Measurements from ENCODE around the gene RPL29.
"Not testable (repeated sequence)": the region's sequence is repeated elsewhere in the genome, so short reads cannot be mapped to it uniquely, and the experiment has no call there.

RPL29 gene

GRCh38 chr3:51995346-51996163 lies at the start of gene RPL29:
Gene RPL29 (minus strand): TSS chr3:51995895. CDS start chr3:51995461, 434 bp downstream.
- DNase-seq = peak; percentile 98

GRCh38 chr3:52044869-52045619 lies 49.3 kb upstream of the RPL29 start:
- DNase-seq = peak; percentile 61

DNA sequence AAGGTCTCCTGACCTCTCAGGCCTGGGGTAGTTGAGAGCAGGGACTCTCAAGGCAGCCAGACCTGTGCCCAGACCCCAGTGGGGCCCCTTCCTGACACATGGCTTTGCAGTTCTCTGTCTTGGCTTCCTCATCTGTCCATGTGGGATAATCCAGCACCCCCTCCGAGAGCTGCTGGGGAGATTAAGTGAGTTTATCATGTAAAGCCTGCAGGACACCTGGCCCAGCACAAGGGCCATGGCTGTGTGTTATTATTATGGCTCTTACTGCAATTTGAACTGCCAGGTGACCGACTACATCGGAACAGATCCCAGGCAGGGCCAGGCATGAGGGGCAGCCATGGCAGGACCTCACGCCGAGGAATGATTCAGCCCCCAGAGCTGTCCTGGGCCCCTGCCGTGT lies 48.1 kb upstream of the RPL29 start:
- DNase-seq = no peak

DNA sequence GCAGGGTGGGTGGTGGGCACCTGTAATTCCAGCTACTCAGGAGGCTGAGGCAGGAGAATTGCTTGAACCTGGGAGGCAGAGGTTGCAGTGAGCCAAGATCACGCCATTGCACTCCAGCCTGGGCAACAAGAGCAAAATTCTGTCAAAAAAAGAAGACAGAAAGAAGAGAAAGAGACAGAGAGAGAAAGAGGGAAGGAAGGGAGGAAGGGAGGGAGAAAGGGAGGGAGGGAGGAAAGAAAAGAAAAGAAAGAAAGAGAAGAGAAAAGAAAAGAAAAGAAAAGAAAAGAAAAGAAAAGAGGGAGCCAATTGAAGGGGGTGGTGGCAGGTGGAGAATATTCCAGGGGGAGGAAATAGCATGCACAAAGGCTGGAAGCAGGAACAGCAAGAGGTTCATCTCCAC lies 47.3 kb upstream of the RPL29 start:
- DNase-seq = not testable (repeated sequence)

GRCh38 chr3:52041118-52041731 lies 45.5 kb upstream of the RPL29 start:
- peak; percentile 41 for DNase-seq

DNA sequence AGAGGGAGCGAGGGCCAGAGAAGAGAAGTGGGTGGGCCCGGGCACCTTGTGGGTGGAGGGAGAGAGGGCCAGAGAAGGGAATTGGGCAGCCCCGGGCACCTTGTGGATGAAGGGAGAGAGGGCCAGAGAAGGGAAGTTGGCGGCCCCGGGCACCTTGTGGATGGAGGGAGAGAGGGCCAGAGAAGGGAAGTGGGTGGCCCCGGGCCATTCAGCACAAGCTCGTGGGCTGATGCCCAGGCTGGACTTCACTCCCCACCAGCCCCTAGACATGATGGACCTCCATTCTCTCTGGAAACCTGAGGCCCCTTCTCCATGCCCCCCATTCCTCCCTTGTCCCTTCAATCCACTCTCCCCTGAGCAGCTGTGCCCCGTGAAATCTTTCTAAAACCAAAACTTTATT lies 44.9 kb upstream of the RPL29 start:
- DNase-seq = no peak

- DNase-seq = no peak
These were observed 44.2 kb upstream of the RPL29 start for GRCh38 chr3:52039846-52040245.

DNA sequence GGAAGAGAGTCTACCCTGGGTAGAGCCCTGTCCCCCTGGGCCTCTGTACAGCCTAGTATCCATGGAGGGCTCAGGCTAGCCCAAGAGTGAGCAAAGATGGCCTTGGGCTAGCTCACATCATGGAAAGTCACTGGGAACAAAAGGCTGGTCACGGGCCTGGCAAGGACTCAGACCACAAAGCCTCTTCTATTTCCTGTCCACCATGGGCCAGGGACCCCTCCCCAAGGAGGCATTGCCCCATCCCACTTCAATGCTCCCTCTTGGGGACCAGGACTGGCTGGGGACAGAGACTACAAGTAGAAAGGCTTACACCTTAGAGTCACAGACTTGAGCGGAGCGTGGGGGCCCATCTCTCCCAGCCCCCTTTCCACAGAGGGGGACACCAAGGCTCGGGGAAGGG lies 43.7 kb upstream of the RPL29 start:
- DNase-seq = no peak

DNA sequence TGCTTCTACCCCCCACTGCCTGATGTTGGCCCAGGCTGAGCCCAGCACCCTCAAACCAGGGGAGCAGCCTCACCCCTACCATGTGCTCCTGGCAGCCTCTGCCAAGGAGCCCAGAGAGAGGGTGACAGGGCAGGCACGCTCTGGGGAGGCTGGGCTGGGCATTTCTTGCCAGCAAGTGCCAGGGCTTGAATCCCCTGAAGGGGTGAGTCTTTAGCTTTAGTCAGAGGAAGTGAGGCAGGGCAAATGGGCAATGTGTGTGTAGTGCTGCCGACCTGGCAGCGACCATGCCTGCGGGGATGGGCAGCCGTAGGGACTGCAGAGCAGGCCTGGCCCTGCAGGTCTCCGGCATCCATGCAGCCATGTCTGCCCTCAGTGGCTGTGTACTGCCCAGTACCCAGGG lies 42.5 kb upstream of the RPL29 start:
- no peak for DNase-seq

GRCh38 chr3:52037291-52037690 lies 41.6 kb upstream of the RPL29 start:
- DNase-seq = no peak

DNA sequence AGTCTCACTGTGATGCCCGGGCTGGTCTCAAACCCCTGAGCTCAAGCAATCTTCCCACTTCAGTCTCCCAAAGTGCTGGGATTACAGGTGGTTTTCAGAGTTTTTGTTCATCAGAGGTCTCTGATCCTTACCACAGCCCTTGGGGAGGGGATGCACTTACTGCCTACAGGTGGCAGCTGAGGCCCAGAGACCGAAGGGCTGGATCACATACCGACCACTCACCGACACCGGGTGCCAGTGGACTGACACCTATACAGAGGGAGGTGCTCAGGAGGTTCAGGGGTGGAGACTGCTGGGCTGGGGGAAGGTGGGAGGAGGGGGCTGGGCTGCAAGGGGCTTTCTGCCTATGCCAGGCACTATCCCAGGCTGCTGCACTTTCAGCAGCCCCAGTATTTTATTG lies 41.1 kb upstream of the RPL29 start:
- DNase-seq = no peak

- DNase-seq = no peak
These were observed 40.6 kb upstream of the RPL29 start for GRCh38 chr3:52036222-52036694.

DNA sequence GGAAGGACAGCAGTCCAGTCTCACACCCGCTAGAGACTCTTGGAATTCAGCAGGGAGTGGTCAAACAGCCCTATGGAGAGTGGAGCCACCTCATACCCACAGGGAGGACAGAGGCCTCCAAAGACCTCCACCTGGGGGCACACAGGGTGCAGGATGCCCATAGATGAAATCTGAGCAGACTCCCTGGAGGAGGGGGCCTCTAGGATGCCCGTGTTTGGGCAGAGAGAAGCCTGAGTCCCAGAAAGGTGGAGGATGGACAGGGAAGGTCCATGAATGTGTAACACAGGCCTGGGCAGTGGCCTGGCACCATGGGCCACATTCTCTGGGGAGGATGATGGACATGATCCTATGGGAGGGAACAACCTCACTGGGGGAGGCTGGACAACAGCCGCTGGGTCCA lies 39.0 kb upstream of the RPL29 start:
- DNase-seq = no peak

GRCh38 chr3:52034212-52034611 lies 38.5 kb upstream of the RPL29 start:
- DNase-seq = no peak

DNA sequence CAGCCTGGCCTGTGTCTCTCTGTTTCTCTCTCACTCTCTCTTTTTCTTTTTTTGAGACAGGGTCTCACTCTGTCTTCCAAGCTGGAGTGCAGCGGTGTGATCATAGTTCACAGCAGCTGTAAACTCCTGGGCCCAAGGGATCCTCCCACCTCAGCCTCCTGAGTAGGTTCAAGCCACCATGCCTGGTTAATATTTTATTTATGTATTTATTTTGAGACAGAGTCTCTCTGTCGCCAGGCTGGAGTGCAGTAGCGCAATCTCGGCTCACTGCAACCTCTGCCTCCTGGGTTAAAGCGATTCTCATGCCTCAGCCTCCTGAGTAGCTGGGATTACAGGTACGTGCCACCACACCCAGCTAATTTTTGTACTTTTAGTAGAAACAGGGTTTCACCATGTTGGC lies 38.1 kb upstream of the RPL29 start:
- not testable (repeated sequence) for DNase-seq

DNA sequence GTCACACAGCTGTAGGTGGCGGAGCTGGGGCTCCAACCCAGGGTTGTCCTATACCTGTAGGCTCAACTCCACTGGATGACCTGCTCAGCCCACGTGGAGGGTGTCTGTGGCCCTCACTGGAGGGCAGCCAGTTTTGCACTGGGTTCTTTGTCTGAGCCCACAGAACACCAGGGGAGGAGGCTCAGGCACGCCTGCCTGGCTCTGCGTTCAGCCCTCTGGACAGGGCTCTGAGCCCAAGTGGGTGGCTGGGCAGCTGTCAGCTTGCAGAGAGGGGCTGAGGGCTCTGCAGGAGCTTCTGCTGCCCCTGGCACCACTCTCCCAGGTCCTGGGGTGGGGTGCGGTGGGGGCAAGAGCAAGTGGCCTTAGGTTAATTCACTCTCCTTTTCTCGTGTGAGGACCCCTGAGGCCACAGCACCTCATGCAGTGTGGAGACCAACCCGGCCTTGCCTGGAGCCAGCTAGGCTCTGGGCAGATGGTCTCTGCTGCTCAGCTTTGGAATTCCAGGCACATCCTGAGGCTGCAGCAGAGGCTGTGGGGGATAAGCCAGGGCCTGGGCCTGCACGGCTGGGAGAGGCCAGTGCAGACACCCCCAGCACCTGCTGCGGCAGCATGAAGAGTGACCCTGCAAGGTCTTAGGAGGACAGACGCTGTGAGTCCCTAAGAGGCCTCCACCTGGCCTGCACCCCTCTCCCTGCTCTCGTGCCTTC lies 37.2 kb upstream of the RPL29 start:
- DNase-seq = no peak

DNA sequence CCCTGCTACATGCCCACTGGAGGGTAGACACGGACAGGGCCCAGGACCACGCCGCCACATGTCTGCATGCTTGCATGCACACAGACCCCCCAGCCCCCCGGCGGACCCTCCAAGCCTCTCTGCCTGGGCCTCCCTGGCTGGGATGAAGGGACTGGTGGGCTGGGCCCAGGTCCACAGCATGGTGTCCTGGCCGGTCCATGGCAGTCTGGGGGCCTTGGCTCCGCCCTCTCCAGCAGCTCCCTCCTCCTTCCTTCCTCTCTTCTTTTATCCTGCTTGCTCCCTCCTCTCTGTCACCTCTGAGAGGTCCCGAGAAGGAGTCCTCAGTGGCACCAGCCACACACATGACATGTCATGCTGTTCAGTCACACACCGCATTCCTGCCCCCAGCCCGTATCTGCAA lies 36.2 kb upstream of the RPL29 start:
- DNase-seq = no peak

- no peak for DNase-seq
These were observed 35.1 kb upstream of the RPL29 start for GRCh38 chr3:52030714-52031310.

DNA sequence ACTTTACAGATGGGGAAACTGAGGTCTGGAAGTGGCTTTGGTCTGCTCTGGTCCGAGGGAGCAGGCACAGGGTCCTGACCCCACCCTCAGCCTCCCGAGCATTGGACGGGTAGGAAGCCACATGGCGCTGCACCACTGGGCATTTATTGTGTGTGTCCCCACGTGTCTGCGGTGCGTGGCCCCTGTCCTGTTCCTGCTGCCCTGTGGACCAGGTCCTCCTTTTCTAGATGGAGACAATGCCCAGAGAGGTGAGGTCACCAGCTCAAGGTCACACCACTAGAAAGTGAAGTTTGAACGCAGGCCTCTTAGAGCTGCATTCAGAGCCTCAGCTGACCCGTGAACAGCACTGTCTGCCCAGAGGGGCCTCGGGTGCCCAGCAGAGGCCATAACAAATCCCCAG lies 33.8 kb upstream of the RPL29 start:
- no peak for DNase-seq

- DNase-seq = peak; percentile 56
These were observed 33.4 kb upstream of the RPL29 start for GRCh38 chr3:52029053-52029452.

GRCh38 chr3:52028572-52028971 lies 32.9 kb upstream of the RPL29 start:
- no peak for DNase-seq

GRCh38 chr3:52026041-52026440 lies 30.3 kb upstream of the RPL29 start:
- DNase-seq = no peak

DNA sequence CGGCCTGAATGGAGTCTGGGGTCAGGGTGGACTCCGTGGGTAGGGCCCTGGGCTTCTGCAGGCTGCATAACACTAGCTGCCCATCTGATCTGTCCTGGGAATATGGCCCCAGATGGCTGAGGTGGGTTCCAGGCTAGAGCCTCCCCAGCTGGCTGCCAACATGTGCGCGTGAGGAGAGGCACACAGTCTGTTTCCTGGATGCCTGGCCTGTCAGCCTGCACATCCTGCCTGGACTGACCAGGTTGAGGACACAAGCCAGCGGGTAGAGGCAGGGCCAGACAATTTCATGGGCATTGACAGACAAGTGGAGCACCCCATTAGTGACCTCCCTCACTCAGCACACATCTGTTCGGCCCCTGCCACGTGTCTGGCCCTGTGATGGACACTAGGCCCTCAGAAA lies 29.8 kb upstream of the RPL29 start:
- DNase-seq = no peak

Measured in hematopoietic multipotent progenitor cell treated with erythropoietin and hydrocortisone succinate and interleukin-3 and kit ligand, for 4 days (in vitro differentiated cells).